ENCODE results near the gene RTN1. TPM values are rescaled to one million over a fixed set of nuclear protein-coding genes. Genes with fewer than 3 reads are reported as not detected.

RTN1 gene
- polyA plus RNA-seq, 1 of the 3 experiments (the other 2 are of a cell fraction) = 1.6 TPM

- no peak overlapping the region for H3K4me2 ChIP-seq
These were observed 37.8 kb downstream of the RTN1 start for GRCh38 chr14:59832653-59833294.

GRCh38 chr14:59831121-59831730, 39.4 kb downstream of the RTN1 start:
- Histone ChIP-seq H3K4me2 (no peak overlapping the region), H3K27me3 (ENCODE audit: insufficient read depth) (no peaks in the 10 kb centered on the region), H3K36me3 (replicated peaks in 1 of 2; ENCODE audit: control insufficient read depth in 1 of 2, insufficient read depth in 2 of 2, low read length in 1 of 2) (no peaks in the 10 kb centered on the region), H3K9me2 (no peaks in the 10 kb centered on the region), H3K9me3 (no peaks in the 10 kb centered on the region), H4K20me1 (ENCODE audit: insufficient read depth) (no peaks in the 10 kb centered on the region), H3K27ac (ENCODE audit: low read depth in 2 of 2, low read length in 1 of 2) (no peak overlapping the region), H3F3A (replicated peaks; ENCODE audit: insufficient read depth) (no peaks in the 10 kb centered on the region), H2AFZ (ENCODE audit: low read depth) (no peak overlapping the region), H3K9ac (no peak overlapping the region), H3K4me1 (ENCODE audit: control insufficient read depth in 1 of 2, insufficient read depth in 2 of 2, low read depth in 1 of 2, low read length in 1 of 2) (peaks cover 0 to 4% of the 10 kb centered on the region in 2 experiments; a peak in 1 of 4 replicates), H3K4me3 (ENCODE audit: low read depth in 2 of 2, low read length in 1 of 2) (no peak overlapping the region), H3K79me2 (ENCODE audit: insufficient read depth) (no peaks in the 10 kb centered on the region)
- WGBS (ENCODE audit: low lambda C conversion rate) = 42% methylated on average over 2 of the region's 2 CpGs
- POLR2A ChIA-PET = no interaction called here
- CTCF ChIA-PET = no interaction called here
- no peak for DNase-seq
- TF ChIP-seq POLR2AphosphoS5 (IDR thresholded peaks at IDR 0.05; ENCODE audit: low read depth, low read length) (no peak), FOXM1 (IDR thresholded peaks at IDR 0.05; ENCODE audit: low read depth) (no peak), MXI1 (IDR thresholded peaks at IDR 0.05; ENCODE audit: low read depth, low read length) (no peak), EP300 (IDR thresholded peaks at IDR 0.05; ENCODE audit: borderline replicate concordance in 1 of 2, low read depth in 1 of 2, low read length in 1 of 2) (no peak), CTCF (IDR thresholded peaks at IDR 0.05) (no peak), USF1 (IDR thresholded peaks at IDR 0.05; ENCODE audit: borderline replicate concordance, low read depth) (no peak), MAX (IDR thresholded peaks at IDR 0.05; ENCODE audit: low read depth) (no peak)

More at GRCh38 chr14:59832653-59833294, 37.8 kb downstream of the RTN1 start:
- TF ChIP-seq MEF2A (IDR thresholded peaks at IDR 0.05; ENCODE audit: borderline replicate concordance, low read depth) (no peak), ELF1 (IDR thresholded peaks at IDR 0.05) (no peak), POLR2AphosphoS5 (IDR thresholded peaks at IDR 0.05; ENCODE audit: low read depth, low read length) (no peak), CHD2 (IDR thresholded peaks at IDR 0.05; ENCODE audit: low read length, partially characterized antibody) (no peak), TEAD4 (IDR thresholded peaks at IDR 0.05; ENCODE audit: borderline replicate concordance, insufficient read depth) (no peak), SMC3 (IDR thresholded peaks at IDR 0.05; ENCODE audit: low read depth, low read length) (no peak), EZH2phosphoT487 (IDR thresholded peaks at IDR 0.05; ENCODE audit: borderline replicate concordance, low read depth) (no peak), FOXJ3 (CRISPR knock-in tag; IDR thresholded peaks at IDR 0.05) (no peak), EP300 (IDR thresholded peaks at IDR 0.05; ENCODE audit: borderline replicate concordance in 1 of 2, low read depth in 1 of 2, low read length in 1 of 2) (no peak), SIN3A (IDR thresholded peaks at IDR 0.05; ENCODE audit: borderline replicate concordance, low read depth, low read length) (no peak), YY1 (IDR thresholded peaks at IDR 0.05; ENCODE audit: low read depth) (no peak), USF1 (IDR thresholded peaks at IDR 0.05; ENCODE audit: borderline replicate concordance, low read depth) (no peak), NRF1 (IDR thresholded peaks at IDR 0.05; ENCODE audit: low read depth, low read length) (no peak), FOXM1 (IDR thresholded peaks at IDR 0.05; ENCODE audit: low read depth) (no peak), TCF12 (IDR thresholded peaks at IDR 0.05) (no peak), CTCF (IDR thresholded peaks at IDR 0.05) (no peak), RCOR1 (IDR thresholded peaks at IDR 0.05; ENCODE audit: low read length) (no peak)
- no peak for DNase-seq
- Histone ChIP-seq H3K9me2 (no peaks in the 10 kb centered on the region), H3K36me3 (replicated peaks in 1 of 2; ENCODE audit: control insufficient read depth in 1 of 2, insufficient read depth in 2 of 2, low read length in 1 of 2) (no peaks in the 10 kb centered on the region), H3K4me3 (ENCODE audit: low read depth in 2 of 2, low read length in 1 of 2) (no peak overlapping the region), H3K9me3 (no peaks in the 10 kb centered on the region), H3F3A (replicated peaks; ENCODE audit: insufficient read depth) (no peaks in the 10 kb centered on the region), H3K79me2 (ENCODE audit: insufficient read depth) (no peaks in the 10 kb centered on the region), H3K9ac (no peak overlapping the region), H4K20me1 (ENCODE audit: insufficient read depth) (no peaks in the 10 kb centered on the region), H3K27ac (ENCODE audit: low read depth in 2 of 2, low read length in 1 of 2) (no peak overlapping the region), H3K27me3 (ENCODE audit: insufficient read depth) (no peaks in the 10 kb centered on the region), H2AFZ (ENCODE audit: low read depth) (no peak overlapping the region), H3K4me1 (ENCODE audit: control insufficient read depth in 1 of 2, insufficient read depth in 2 of 2, low read depth in 1 of 2, low read length in 1 of 2) (peaks cover 0 to 4% of the 10 kb centered on the region in 2 experiments; a peak in 1 of 4 replicates)
- CTCF ChIA-PET = interaction anchor here (0.6 to 1.3 kb wide), 2 partner anchors 65 to 1229 kb away, joined by 3 read pairs; no protein-coding TSS in a partner anchor
- 75% methylated on average over 2 of the region's 2 CpGs for WGBS (ENCODE audit: low lambda C conversion rate)
- POLR2A ChIA-PET = no interaction called here
